Measurements from ENCODE around the gene STEAP3.

Gene STEAP3

DNA sequence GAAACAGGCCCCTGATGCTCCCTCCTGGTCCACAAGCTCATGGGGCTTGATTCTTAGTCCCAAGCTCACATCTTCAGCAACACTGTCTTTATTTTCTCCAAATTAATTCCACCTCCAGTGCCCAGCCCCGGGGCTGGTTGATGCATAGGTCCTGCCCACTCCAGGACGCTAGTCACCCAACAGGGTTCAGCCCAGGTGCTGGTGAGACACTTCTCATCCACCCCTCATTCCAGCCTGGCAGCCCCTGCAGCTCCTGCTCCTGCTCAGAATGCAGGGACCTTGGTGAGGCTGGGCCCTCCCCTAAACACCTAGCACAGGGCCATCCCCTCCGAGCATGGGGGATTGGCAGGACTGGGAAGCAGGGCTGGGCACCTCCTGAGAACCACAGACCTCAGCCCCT, 25.7 kb downstream of the STEAP3 start:
- DNase-seq, result no peak

DNA sequence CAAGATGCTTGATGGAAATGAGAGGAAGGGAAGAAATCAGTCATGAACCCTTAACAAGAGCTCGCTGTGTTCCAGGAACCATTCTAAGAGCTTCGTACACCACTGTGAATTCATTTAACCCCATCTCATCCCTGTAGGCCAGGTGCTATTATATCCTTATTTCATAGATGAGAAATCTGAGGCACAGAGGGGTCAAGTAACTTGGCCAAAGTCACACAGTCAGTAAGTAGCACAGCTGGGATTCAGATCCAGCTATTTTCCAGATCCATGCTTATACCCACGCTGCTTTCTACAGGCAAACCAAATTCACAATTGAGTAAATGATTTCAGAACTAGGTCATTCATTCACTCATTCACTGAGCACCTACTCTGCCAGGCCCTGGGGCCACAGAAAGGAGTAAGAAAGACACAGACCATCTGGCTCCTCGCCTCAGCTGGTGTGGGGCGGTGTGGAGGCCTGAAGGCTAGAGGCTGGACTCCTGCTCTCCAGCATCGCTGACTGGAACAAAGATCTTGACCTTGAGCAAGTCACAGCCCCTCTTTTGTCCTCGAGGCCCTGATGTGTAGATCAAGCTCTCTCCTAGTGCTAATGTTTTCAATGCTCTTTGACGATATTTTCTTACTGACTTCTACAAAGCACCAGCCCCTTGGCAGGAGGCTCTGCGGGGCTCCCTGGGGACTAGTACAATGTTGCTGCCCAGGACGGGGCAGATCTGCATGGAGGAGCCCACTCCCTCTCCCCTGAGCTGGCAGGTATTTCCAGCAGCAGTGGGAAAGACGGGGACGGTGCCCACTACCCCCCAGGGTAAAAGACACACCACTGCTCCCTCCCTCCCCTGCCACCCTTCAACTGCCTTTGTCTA, 26.5 kb downstream of the STEAP3 start:
- no peak for DNase-seq

DNA sequence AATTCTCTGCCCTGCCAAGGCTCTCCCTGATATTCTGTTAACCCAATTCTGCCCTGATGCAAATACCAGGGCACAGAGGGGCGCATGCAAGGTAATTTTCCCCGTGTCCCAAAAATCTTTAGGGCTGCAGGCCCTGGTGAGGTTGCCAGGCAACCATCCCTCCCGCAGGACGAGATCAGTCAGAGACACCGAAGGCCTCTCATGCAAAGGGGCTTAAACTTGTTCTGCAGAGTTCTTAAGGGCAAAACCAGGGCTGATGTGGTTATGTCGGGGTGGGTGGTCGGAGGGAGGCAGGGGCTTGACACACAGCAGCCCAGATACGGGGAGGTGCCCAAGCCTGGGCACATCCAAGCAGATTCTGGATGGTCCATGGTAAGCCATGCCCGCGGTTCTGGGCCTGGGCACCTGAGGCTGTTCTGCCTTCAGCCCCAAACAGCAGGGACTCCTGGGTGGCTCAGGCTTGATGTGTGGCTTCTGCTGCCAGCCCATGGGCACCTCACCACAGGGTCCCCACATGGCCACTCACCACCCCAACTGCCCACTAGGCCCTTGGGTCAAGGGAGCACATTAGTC, 27.2 kb downstream of the STEAP3 start:
- no peak for DNase-seq

DNA sequence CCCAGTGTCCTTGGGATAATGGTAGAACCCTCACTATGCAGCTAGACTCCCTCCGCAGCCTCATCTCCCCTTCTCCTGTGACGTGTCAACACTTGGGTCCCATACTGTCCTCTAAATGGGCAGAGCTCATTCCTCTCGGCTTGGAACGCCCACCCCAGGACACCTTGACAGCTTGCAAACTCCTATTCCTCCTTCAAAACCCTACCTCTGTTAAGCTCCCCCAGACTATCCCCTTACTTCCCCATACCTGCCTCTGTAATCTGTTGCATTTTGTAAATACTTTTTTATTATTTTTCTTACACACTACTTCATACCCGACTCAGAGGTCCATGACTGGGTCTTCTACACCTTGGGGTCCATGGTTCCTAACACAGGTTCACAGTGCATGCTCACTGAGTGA, 28.0 kb downstream of the STEAP3 start:
- no peak for DNase-seq

DNA sequence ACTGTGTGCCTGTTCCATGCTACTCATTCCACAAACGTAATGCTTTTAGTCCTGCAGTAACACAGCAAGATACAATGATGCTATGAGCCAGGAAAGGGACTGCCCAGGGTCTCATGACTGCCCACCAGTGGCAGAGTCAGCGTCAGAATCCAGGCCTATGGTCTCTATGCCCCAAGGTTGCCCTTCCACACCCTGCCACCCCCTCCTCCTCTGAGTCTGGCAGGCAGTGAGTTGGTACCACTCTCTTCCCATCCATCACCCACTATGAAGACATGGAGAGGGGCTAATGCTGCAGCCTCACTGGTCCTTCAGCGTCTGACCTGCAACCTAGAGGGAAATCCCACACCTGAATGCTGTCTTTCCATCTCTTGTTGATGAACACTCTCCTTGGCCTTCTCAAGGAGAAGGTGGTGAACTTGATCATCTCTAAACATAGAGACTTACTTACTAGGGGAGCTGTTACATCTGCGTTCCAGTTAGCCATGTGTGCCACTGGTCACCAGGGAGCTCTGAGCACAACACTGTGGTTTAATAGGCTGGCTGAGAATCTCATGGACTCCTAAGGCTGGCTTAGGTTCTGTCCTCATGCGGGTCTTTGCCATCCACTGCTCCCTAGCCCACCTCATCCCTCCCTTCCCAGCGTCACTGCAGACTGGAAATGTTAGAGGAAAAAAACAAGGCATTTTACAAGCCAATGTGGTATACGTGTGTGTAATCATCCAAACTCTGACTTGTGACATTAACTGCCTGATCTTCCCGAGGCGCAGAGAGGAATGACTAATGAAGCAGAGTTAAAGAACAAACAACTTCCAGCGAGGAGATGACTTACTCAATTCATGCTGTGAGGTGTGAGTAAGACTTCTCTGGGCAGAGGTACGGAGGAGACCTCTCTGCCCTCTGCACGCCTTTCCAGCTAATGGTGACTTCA, 28.8 kb downstream of the STEAP3 start:
- DNase-seq, result no peak

DNA sequence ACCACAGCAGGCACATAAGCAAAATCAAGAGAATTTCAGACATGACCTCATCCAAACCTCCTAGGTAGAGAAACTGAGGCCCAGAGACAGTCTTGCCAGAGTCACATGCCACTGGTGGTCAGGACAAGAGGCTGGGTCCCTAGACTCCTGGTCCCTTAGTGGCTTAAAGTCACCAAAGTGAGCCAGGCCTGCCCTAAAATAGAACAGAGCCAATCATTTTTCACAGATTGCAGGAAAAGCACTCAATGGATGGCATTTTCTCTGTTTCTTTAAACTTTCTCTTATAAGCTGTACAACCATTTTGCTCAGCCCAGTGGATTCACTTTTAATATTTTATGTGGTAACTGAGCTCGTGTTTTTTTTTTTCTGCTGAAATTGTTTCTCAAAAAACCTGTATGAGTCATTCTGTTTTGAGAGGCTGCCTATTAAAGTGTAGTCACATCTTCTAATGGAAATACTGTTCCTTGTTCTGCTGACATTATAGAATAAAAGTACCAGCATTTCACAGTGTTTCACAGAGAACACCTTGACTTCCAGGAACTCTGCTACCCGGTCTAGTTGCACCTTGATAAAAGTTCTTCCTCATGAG, 29.6 kb downstream of the STEAP3 start:
- DNase-seq, result no peak

DNA sequence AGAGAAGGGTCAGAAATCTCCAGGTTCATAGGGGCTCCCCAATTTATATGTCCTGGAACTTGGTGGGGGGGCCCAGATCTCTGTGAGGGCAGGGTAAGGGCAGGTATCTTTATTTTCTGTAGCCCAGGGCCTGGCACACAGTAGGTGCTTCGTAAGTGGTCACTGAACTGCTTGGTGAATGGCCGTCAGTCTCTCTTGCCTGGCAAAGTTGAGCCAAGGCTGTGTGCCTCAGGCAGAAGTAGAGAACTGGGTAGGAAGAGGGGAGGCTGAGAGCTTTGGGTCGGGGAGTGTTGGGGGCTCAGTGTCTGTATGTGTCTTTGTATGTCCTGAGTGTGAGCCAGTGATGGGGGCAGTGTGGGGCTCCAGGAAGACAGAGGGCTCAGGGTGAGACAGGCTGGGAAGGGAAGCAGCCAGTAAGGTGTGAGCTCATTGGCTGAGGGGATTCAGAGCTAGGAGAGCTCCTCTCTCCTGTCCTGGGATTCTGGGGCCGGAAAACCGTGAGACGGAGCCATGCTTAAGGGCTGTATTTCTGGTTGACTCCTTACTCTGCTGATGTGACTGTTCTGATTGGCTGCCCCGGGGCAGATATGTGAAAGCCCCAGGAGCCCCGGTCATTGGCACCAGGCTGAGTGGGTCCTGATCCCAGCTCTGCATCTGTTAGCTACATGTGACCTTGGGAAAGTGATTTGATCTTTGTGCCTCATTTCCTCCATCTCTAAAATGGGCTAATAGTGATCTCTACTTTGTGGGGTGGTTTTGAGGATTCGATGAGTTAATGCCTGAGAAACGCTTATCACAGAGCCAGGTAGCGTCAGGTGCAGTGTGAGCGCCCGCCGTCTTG, 30.3 kb downstream of the STEAP3 start:
- no peak for DNase-seq

DNA sequence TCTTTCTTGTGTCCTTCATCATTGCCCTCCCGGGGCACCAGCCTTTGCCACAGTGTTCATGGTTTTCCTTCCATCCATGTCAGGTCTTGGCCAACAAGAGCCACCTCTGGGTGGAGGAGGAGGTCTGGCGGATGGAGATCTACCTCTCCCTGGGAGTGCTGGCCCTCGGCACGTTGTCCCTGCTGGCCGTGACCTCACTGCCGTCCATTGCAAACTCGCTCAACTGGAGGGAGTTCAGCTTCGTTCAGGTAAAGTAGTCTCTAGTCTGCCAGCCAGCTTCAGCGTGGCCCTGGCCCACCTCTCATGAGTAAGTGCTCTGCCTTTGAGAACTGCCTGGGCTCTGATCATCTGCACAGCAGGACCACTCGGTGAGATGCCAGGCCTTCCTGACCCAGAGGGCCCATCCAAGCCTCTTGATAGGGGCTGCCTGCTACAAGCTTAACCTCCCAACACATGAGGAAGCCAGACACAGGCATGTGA, 31.0 kb downstream of the STEAP3 start:
- no peak for DNase-seq

DNA sequence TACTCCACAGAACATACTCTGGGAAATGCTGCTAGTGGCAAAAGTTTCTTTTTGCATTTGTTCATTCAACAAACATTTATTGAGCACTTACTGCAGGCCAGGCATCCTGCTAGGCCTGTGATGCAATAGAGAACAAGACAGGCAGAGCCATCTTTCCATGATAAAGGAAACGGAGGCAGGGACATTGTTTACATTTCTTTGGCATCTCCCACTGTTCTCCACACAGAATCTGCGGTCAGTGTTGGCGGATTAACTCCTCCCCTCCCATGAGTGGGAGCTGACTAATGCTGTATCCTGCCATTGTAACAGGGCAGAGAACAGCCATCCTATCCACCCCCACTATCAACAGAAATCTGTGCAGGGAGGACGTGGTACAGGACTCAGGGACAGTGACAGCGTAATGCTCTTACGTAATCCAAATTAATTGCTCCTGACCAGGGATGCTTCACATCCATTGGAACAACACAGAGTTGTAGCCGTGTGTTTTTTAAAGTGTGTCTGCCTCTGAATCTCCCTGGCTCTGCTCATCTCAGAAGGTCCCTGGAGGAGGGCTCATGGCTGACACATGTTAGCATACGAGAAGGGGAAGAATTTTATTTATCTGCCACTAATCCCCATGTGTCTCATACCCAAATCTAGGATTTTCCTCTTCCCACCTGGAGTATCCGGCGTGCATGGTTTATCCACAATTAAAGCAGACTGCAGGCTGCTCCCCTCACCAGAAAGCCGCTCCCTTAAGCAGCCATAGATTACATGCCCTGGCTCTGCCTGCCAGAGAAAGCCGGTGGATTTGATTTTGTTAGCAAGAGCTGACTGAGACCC, 32.3 kb downstream of the STEAP3 start:
- DNase-seq, result no peak

DNA sequence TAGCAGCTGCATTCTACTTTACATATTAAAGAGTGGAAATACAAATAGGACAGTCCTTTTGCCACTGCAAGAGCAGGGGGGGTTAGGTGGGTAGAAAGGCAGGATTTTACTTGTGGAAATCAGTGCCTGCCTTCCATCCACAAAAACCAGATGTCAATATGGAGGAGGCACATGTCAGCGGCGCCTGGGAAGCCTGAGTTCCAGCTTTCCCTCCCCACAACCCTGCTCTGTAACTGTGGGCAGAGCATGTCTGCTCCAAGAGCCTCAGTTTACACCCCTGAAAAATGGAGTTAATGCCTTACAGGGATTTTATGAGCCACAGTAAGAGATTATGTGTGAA, 32.9 kb downstream of the STEAP3 start:
- no peak for DNase-seq

DNA sequence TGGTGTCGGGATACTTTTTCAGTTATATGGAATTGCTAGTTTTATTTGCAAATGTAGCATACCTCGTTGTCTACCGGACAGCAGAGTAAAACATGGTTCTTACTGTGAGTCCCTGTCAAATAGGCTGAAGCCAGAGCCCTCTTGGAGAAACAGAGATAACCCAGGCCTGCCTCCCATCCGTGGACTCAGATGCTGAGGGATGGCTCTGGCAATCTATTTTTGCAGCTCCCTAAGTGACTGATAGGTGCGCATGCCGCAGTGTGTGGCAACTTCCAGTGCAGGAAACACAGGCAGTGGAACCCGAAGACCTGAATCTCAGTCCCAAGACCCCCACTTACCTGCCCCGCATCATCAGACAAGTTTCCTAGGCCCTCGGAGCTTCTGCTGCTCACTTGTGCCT, 33.6 kb downstream of the STEAP3 start:
- DNase-seq, result no peak

DNA sequence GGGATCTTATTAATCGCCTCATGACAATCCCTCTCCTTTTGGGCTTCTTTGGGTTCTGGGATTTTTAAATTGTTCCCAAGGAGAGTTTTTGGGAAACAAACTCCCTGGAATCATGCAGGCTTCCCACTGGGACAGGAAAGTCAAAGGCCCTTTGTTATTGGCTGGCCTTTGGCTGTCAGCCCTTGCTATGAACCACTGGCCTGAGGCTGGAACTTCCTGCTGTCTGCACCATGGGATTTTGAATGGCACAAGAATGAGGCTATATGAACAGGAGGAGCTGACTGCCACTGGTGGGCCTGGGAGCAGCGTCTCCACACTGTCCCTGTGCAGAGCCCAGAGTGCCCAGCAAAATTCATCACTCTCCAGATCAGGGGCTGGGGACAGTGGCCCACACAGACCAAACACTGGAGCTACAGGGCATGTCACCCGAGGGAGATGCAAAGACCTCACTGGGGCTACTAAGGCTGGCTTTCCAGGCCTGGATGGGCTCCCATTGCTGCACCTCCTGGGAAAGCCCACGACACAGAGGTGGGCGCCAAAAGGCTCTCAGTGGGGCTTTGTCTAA, 35.7 kb downstream of the STEAP3 start:
- DNase-seq, result no peak

DNA sequence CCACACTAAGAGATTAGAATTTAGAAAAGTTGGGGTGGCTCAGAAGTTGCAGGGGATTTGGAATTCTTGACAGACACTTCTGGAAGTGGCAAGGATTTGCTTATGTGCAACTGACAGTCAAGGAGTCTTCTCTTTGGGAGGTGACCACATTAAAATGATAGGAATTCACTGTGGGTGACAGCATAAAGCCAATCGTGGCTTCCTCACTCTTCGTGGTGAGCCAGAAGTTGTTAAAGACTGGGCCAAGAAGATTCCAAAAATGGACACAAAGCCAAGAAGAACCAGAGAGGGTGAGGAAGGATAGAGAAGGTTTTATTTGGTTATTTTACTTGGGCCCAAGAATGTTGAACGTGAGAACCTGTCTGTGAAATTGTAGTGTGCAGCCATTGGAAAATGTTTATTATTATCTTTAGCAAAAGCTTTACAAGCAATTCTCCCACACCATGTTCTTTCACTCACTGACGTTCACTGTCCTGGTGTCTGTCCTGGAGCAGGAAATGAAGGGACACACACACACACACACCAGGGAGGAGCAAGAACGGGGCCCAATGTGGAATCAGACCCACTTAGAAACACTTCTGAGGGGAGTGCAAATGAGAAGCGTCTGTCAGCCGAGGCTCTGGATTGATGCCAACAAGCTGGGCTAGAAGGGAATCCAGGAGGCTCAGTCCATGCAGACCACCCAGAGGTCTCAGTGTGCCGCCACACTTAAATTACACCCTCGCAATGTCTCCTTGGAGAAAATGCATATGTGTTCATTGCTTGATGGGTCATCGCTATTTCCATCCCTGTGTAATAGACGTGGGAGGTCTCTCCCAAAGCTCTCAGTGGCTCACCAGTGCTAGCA, 37.2 kb downstream of the STEAP3 start:
- DNase-seq, result no peak

DNA sequence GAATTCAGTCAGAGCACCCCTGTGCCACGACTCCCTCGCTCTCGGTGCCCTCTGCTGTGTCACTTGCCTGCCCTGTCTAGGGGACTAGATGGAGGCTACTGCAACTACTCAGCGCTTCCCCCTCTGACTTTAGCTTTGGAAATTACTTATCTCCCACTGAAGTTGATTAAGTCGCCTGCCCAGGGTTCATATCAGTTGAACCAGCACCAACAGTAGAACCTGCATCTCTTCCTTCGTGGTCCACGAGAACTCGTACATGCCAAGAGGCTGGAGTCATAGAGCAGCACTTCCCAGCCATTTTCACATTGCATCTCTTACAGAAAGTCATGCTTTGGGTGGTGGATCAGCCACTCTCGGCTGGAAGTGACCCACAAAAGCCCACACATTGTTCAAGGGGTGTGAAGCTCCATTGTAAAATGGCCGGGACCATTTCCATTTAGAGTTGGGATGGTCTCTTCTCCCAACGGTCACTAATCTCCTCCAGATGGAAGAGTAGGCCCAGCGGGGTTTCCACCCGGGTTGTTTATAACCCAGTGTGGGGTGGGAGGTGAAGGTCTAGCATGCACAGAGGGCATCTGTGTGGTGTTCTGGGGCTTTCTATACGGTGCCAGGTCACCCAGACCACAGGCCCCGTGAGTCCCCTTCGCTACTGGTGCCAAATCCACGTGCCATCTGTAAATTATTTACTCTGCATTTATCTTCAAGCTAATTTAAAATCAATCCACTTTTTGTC, 38.0 kb downstream of the STEAP3 start:
- no peak for DNase-seq

DNA sequence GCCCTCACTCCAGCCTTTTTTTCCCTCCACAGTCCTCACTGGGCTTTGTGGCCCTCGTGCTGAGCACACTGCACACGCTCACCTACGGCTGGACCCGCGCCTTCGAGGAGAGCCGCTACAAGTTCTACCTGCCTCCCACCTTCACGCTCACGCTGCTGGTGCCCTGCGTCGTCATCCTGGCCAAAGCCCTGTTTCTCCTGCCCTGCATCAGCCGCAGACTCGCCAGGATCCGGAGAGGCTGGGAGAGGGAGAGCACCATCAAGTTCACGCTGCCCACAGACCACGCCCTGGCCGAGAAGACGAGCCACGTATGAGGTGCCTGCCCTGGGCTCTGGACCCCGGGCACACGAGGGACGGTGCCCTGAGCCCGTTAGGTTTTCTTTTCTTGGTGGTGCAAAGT, 39.4 kb downstream of the STEAP3 start:
- DNase-seq, result no peak

DNA sequence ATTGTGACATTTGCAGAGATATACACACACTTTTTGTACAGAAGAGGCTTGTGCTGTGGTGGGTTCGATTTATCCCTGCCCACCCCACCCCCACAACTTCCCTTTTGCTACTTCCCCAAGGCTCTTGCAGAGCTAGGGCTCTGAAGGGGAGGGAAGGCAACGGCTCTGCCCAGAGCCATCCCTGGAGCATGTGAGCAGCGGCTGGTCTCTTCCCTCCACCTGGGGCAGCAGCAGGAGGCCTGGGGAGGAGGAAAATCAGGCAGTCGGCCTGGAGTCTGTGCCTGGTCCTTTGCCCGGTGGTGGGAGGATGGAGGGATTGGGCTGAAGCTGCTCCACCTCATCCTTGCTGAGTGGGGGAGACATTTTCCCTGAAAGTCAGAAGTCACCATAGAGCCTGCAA, 40.0 kb downstream of the STEAP3 start:
- DNase-seq, result no peak

DNA sequence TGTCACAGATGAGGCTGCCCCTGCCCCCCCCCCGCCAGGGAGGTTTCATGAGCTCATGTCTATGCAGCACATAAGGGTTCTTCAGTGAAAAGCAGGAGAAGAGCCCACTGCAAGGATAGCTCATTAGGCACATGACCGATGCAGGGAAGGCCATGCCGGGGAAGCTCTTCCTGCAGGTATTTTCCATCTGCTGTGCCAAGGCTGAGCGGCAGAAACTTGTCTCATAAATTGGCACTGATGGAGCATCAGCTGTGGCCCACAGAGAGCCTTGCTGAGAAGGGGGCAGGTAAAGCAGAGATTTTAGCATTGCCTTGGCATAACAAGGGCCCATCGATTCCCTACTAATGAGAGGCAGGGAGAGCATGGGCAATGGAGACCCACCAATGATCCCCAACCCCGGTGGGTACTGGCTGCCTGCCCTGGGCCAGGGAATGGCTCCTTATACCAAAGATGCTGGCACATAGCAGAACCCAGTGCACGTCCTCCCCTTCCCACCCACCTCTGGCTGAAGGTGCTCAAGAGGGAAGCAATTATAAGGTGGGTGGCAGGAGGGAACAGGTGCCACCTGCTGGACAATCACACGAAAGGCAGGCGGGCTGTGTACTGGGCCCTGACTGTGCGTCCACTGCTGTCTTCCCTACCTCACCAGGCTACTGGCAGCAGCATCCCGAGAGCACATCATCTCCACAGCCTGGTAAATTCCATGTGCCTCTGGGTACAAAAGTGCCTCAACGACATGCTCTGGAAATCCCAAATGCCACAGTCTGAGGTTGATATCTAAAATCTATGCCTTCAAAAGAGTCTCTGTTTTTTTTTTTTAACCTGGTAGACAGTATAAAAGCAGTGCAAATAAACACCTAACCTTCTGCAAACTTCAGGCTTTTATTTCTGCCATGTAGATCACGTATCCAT, 41.4 kb downstream of the STEAP3 start:
- peak in 1 of 2 donors; percentile 21 for DNase-seq

DNA sequence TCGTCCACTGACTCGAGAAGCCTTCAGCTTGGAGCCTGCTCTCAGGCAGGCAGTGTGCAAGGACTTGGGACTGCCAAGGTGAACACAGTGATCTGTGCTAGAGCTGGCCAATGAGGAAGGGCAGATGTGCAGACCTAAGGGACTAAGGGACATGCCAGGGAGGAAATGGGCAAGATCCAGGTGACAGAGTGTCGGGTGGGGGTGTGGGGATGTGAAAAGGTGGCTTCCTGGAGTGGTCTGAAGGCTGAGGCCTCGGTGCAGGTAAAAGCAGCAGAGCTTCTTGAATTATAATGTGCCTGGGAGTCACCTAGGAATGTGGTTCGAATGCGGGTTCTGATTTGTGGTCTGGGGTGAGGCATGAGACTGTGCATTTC, 42.0 kb downstream of the STEAP3 start:
- DNase-seq, result no peak

All from CD4-positive, alpha-beta T cell treated with Interferon alpha-2 for 1 hour (primary cell).